HepG2 (cell line): ENCODE results near the gene FIBP. TPM values are rescaled to one million over a fixed set of nuclear protein-coding genes. Genes with fewer than 3 reads are reported as not detected.

Experiments
- ARNT2 ChIP-seq: sonication (generic); formaldehyde crosslinking; IDR thresholded peaks from 2 replicates; pipeline ENCODE4 v1.8.0; 2022; ENCODE audit warnings: mild to moderate bottlenecking, low read depth, missing genetic modification reagents, moderate library complexity
- GFI1 ChIP-seq: sonication (generic); formaldehyde crosslinking; IDR thresholded peaks from 2 replicates; pipeline ENCODE4 v1.5.0; 2020; ENCODE audit warnings: missing genetic modification reagents, mild to moderate bottlenecking, borderline replicate concordance
- HNF4A ChIP-seq: sonication (generic); formaldehyde crosslinking; IDR thresholded peaks from 2 replicates; pipeline ENCODE4 v1.4.0; 2020; ENCODE audit warnings: missing genetic modification reagents
- KAT7 ChIP-seq: IDR thresholded peaks from 2 replicates; pipeline ENCODE4 v1.6.1; 2018; ENCODE audit warnings: borderline replicate concordance, missing compliant biosample characterization
- MED8 ChIP-seq: sonication (generic); formaldehyde crosslinking; IDR thresholded peaks from 2 replicates; pipeline ENCODE4 v1.8.1; 2023; ENCODE audit warnings: mild to moderate bottlenecking, missing genetic modification reagents; ENCODE audit not compliant: insufficient replicate concordance
- PLSCR1 ChIP-seq: sonication (generic); formaldehyde crosslinking; IDR thresholded peaks from 2 replicates; pipeline ENCODE4 v1.5.0; 2020; ENCODE audit warnings: missing genetic modification reagents, mild to moderate bottlenecking, borderline replicate concordance
- RFX3 ChIP-seq: IDR thresholded peaks from 2 replicates; pipeline ENCODE4 v1.6.1; 2016; ENCODE audit warnings: missing biosample characterization, missing genetic modification reagents
- SRSF1 ChIP-seq: fragments of 200-400 bp; formaldehyde crosslinking; optimal IDR thresholded peaks from 2 replicates; pipeline ENCODE3; 2017; ENCODE audit warnings: mild to moderate bottlenecking, low read depth, low read length, moderate library complexity
- THAP11 ChIP-seq: IDR thresholded peaks from 2 replicates; pipeline ENCODE4 v1.6.1; 2016; ENCODE audit warnings: missing biosample characterization, missing genetic modification reagents
- TRAFD1 ChIP-seq: sonication (generic); formaldehyde crosslinking; IDR thresholded peaks from 2 replicates; pipeline ENCODE4 v1.5.1; 2020; ENCODE audit warnings: missing genetic modification reagents, mild to moderate bottlenecking, borderline replicate concordance
- YEATS4 ChIP-seq: sonication (generic); formaldehyde crosslinking; IDR thresholded peaks from 2 replicates; pipeline ENCODE4 v1.4.0; 2020; ENCODE audit warnings: missing genetic modification reagents, borderline replicate concordance
- ZNF143 ChIP-seq: sonication (generic); formaldehyde crosslinking; IDR thresholded peaks from 2 replicates; pipeline ENCODE4 v1.4.0; 2020; ENCODE audit warnings: missing genetic modification reagents
- ZNF296 ChIP-seq: sonication (generic); formaldehyde crosslinking; conservative IDR thresholded peaks from 2 replicates; pipeline ENCODE4 v1.5.0; 2020; ENCODE audit warnings: mild to moderate bottlenecking, missing genetic modification reagents
- ZNF337 ChIP-seq: sonication (generic); formaldehyde crosslinking; IDR thresholded peaks from 2 replicates; pipeline ENCODE4 v1.5.1; 2020; ENCODE audit warnings: missing genetic modification reagents, low read depth, mild to moderate bottlenecking, borderline replicate concordance
- ZNF430 ChIP-seq: sonication (generic); formaldehyde crosslinking; IDR thresholded peaks from 2 replicates; pipeline ENCODE4 v1.9.0; 2021; ENCODE audit warnings: mild to moderate bottlenecking, missing genetic modification reagents
- ZNF598 ChIP-seq: sonication (generic); formaldehyde crosslinking; IDR thresholded peaks from 2 replicates; pipeline ENCODE4 v1.5.1; 2020; ENCODE audit warnings: mild to moderate bottlenecking, missing genetic modification reagents, borderline replicate concordance
- ZNF704 ChIP-seq: sonication (generic); formaldehyde crosslinking; IDR thresholded peaks from 2 replicates; pipeline ENCODE4 v1.8.1; 2023; ENCODE audit warnings: mild to moderate bottlenecking, inconsistent platforms, moderate library complexity, missing genetic modification reagents, borderline replicate concordance
- ZSCAN22 ChIP-seq: sonication (generic); formaldehyde crosslinking; IDR thresholded peaks from 2 replicates; pipeline ENCODE4 v1.4.0; 2020; ENCODE audit warnings: mild to moderate bottlenecking, missing genetic modification reagents
- polyA plus RNA-seq, 8 experiments: library from polyadenylated mRNA; depleted of rRNA in 3 of 8; stranded (reverse) in 7 of 8; unstranded in 1 of 8; fragments of >200 nt; fragmentation: Illumina TruSeq in 4 of 8; extraction: Trizol in 4 of 8; gene quantifications; 2 replicates each; pipeline versions ENCODE4 v1.2.1 to v1.2.3, GENCODE V29; 2011 to 2016; ENCODE audit warnings: low read depth in 4 of 8, missing spikeins in 1 of 8, mixed read lengths in 1 of 8; ENCODE audit not compliant: insufficient read depth in 1 of 8
- total RNA-seq, 5 experiments: library from RNA; depleted of rRNA; stranded (reverse); fragments of >200 nt; fragmentation: Illumina TruSeq; extraction: Trizol; gene quantifications; 2 replicates each; pipeline ENCODE4 v1.2.3, GENCODE V29; 2016; ENCODE audit warnings: low read depth in 1 of 5
- TF ChIP-seq, protein P1 (sequence below): sonication (generic); formaldehyde crosslinking; conservative IDR thresholded peaks from 2 replicates; pipeline ENCODE4 v1.4.0; 2020; ENCODE audit warnings: missing genetic modification reagents
- TF ChIP-seq, protein P2 (sequence below): sonication (generic); formaldehyde crosslinking; IDR thresholded peaks from 2 replicates; pipeline ENCODE4 v1.4.0; 2020; ENCODE audit warnings: mild to moderate bottlenecking, low read depth, missing genetic modification reagents
- TF ChIP-seq, protein P3 (sequence below): sonication (generic); formaldehyde crosslinking; IDR thresholded peaks from 2 replicates; pipeline ENCODE4 v1.4.0; 2020; ENCODE audit warnings: mild to moderate bottlenecking, missing genetic modification reagents

Gene FIBP
- total and polyA plus RNA-seq, 2 of the 13 experiments (the other 11 are each of a cell fraction or from before 2014, with no cell fraction given) = 42.9 to 62.1 TPM

GRCh38 chr11:65857853-65858680 is 30.2 kb downstream of the FIBP start, which contains the start of gene CFL1 (continued):
- TF ChIP-seq ZNF704 (CRISPR knock-in tag) = no peak
- TF ChIP-seq, protein P1, sequence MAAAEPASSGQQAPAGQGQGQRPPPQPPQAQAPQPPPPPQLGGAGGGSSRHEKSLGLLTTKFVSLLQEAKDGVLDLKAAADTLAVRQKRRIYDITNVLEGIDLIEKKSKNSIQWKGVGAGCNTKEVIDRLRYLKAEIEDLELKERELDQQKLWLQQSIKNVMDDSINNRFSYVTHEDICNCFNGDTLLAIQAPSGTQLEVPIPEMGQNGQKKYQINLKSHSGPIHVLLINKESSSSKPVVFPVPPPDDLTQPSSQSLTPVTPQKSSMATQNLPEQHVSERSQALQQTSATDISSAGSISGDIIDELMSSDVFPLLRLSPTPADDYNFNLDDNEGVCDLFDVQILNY (CRISPR knock-in tag) = peak; percentile 85
- TF ChIP-seq ARNT2 (CRISPR knock-in tag) = peak; percentile 29; the same call in 1 of the 2 replicates
- TF ChIP-seq MED8 (CRISPR knock-in tag) = peak; percentile 38
- TF ChIP-seq YEATS4 (CRISPR knock-in tag) = peak; percentile 57; the same call in 1 of the 2 replicates
- TF ChIP-seq, protein P2, sequence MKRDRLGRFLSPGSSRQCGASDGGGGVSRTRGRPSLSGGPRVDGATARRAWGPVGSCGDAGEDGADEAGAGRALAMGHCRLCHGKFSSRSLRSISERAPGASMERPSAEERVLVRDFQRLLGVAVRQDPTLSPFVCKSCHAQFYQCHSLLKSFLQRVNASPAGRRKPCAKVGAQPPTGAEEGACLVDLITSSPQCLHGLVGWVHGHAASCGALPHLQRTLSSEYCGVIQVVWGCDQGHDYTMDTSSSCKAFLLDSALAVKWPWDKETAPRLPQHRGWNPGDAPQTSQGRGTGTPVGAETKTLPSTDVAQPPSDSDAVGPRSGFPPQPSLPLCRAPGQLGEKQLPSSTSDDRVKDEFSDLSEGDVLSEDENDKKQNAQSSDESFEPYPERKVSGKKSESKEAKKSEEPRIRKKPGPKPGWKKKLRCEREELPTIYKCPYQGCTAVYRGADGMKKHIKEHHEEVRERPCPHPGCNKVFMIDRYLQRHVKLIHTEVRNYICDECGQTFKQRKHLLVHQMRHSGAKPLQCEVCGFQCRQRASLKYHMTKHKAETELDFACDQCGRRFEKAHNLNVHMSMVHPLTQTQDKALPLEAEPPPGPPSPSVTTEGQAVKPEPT (CRISPR knock-in tag) = 0 out of 2 replicates have a peak, but pooled peaks have one; percentile 45
- TF ChIP-seq GFI1 (CRISPR knock-in tag) = no peak; the same call in 1 of the 2 replicates
- no peak for TF ChIP-seq RFX3 (CRISPR knock-in tag)
- TF ChIP-seq ZSCAN22 = no peak
- no peak for TF ChIP-seq PLSCR1
- TF ChIP-seq ZNF598 (CRISPR knock-in tag) = no peak
- TF ChIP-seq, protein P3, sequence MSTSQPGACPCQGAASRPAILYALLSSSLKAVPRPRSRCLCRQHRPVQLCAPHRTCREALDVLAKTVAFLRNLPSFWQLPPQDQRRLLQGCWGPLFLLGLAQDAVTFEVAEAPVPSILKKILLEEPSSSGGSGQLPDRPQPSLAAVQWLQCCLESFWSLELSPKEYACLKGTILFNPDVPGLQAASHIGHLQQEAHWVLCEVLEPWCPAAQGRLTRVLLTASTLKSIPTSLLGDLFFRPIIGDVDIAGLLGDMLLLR (CRISPR knock-in tag) = peak; percentile 91
- TF ChIP-seq THAP11 (CRISPR knock-in tag) = peak; percentile 99
- no peak for TF ChIP-seq TRAFD1
- no peak for TF ChIP-seq ZNF430
- TF ChIP-seq HNF4A = no peak
- TF ChIP-seq KAT7 (CRISPR knock-in tag) = 0 out of 2 replicates have a peak, but pooled peaks have one; percentile 4
- no peak for TF ChIP-seq SRSF1
- TF ChIP-seq ZNF337 (CRISPR knock-in tag) = no peak
- TF ChIP-seq ZNF296 (CRISPR knock-in tag) = no peak
- TF ChIP-seq ZNF143 = peak; percentile 96
